Coronary artery (tissue), 2 donors: Measurements from ENCODE around the gene IGFBP7.

ENCODE experiments used
- DNase-seq: peaks from one replicate; pipeline ENCODE4 v3.0.0-alpha.2; 2017; ENCODE audit warnings: low spot score
- H3K27ac ChIP-seq, 2 donors: fragments of 200-600 bp; sonication (generic); one replicate each; pipeline ENCODE4 v1.5.1; 2016 to 2019
- H3K4me3 ChIP-seq: fragments of 200-600 bp; sonication (generic); 2 replicates; pipeline ENCODE4 v1.5.1; 2016; ENCODE audit warnings: mild to moderate bottlenecking, moderate library complexity
- CTCF ChIP-seq: fragments of 200-600 bp; sonication (generic); IDR thresholded peaks from one replicate; pipeline ENCODE4 v1.5.1; 2019; ENCODE audit warnings: antibody characterized with exemption

The IGFBP7 gene

GRCh38 chr4:57147335-57148060, 37.3 kb upstream of the IGFBP7 start:
- no peak overlapping the region for H3K4me3 ChIP-seq
- TF ChIP-seq CTCF = no peak
- H3K27ac ChIP-seq = no peak overlapping the region
- DNase-seq = no peak

DNA sequence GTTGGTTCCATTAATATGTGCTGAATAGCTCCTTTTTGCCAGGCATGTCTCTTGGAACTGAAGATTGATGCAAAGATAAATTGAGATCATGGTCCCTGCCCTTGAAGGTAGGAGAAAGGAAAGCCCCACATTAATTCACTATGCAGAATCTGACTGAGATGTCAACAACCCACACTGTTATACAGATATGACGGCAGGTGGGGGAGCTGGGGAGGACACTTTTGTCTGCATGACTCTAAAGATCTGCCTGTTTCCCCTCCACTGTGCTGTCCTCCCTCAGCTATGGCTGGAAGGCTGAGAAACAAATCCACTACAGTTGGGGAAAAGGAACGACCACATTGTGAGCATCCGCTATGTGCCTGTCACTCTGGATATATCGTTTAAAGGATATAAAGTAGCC, 36.3 kb upstream of the IGFBP7 start:
- no peak overlapping the region for H3K27ac ChIP-seq
- no peak for TF ChIP-seq CTCF
- H3K4me3 ChIP-seq = no peak overlapping the region
- no peak for DNase-seq

DNA sequence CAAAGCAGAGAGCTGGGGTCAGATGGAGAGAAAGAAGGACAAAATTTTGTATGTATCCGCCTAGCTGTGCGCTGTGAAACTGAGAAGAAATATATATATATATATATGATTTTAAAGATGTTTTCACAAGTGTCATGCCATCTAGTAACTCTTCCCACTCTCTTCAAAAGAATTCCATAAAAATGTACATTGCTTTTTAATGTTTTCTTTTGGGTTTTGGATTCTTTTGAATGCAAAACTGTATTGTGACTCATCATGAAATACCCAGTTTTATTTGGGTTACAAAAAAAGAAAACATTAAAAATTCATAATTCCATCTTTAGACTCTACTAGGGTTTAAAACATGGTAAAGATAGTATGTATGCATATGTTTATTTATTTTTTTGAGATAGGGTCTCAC, 34.3 kb upstream of the IGFBP7 start:
- DNase-seq = no peak
- Histone ChIP-seq H3K4me3 (no peak overlapping the region), H3K27ac (no peak overlapping the region)
- no peak for TF ChIP-seq CTCF

- no peak for TF ChIP-seq CTCF
- H3K27ac ChIP-seq = peak overlapping the region; percentile 50
Observed at GRCh38 chr4:57139783-57140182, 29.6 kb upstream of the IGFBP7 start.

GRCh38 chr4:57137261-57137660, 27.1 kb upstream of the IGFBP7 start:
- Histone ChIP-seq H3K4me3 (no peak overlapping the region), H3K27ac (no peak overlapping the region)
- no peak for DNase-seq
- TF ChIP-seq CTCF = no peak

More at GRCh38 chr4:57139783-57140182, 29.6 kb upstream of the IGFBP7 start:
- no peak overlapping the region for H3K4me3 ChIP-seq
- no peak for DNase-seq

- Histone ChIP-seq H3K27ac (no peak overlapping the region), H3K4me3 (no peak overlapping the region)
- TF ChIP-seq CTCF = no peak
- DNase-seq = no peak
Observed at GRCh38 chr4:57136281-57136680, 26.1 kb upstream of the IGFBP7 start.

DNA sequence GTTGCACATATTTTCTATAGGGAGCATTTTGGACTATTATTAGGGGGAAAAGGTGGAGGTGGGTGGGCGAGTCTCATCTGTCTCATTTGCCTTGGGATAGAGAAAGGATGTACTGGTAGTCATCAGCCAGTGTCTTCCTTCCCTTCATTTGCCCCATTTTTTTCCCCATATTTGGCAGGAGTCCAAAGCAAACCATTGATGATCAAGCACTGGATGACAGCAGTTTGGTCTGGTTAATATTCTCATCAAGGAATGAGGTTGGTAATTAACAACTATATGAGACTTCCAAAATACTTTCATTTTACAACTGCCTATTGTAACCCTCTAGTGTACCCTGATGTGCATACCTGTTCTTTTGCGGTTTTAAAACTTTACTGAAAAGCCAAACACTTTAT, 22.6 kb upstream of the IGFBP7 start:
- no peak for DNase-seq
- no peak for TF ChIP-seq CTCF
- H3K4me3 ChIP-seq = no peak overlapping the region
- peak overlapping the region in 1 of 2 donors; percentile 9 for H3K27ac ChIP-seq
